NCI-H524 (cell line): ENCODE results near the gene THOP1.

ENCODE experiments used
- DNase-seq, 2 experiments: peaks; one replicate each; lab custom pipeline; 2025; lab: John Stamatoyannopoulos, UW

Gene THOP1

GRCh38 chr19:2762783-2763496, 22.4 kb upstream of the THOP1 start:
- DNase-seq, result no peak

GRCh38 chr19:2763687-2764086, 21.6 kb upstream of the THOP1 start:
- no peak for DNase-seq

- no peak for DNase-seq
Observed at GRCh38 chr19:2764945-2765344, 20.4 kb upstream of the THOP1 start.

- DNase-seq, result no peak
Observed at GRCh38 chr19:2765376-2765775, 19.9 kb upstream of the THOP1 start.

GRCh38 chr19:2766594-2767372, 18.5 kb upstream of the THOP1 start:
- DNase-seq, result no peak

- no peak for DNase-seq
Observed at GRCh38 chr19:2767688-2768087, 17.6 kb upstream of the THOP1 start.

- DNase-seq, result no peak
Observed at GRCh38 chr19:2768365-2769132, 16.8 kb upstream of the THOP1 start.

- DNase-seq, result no peak
Observed at GRCh38 chr19:2769218-2769617, 16.1 kb upstream of the THOP1 start.

GRCh38 chr19:2770055-2771013, 15.0 kb upstream of the THOP1 start:
- DNase-seq, result peak in 1 of 2 experiments; percentile 39

GRCh38 chr19:2771786-2772674, 13.3 kb upstream of the THOP1 start:
- DNase-seq, result no peak

- DNase-seq, result no peak
Observed at GRCh38 chr19:2774083-2774679, 11.1 kb upstream of the THOP1 start.

- no peak for DNase-seq
Observed at GRCh38 chr19:2774953-2775555, 10.2 kb upstream of the THOP1 start.

GRCh38 chr19:2775556-2776430, 9.5 kb upstream of the THOP1 start:
- DNase-seq, result no peak

- DNase-seq, result peak; percentile 69 to 83
Observed at GRCh38 chr19:2777952-2778683, 7.2 kb upstream of the THOP1 start.

- no peak for DNase-seq
Observed at GRCh38 chr19:2779121-2779740, 6.1 kb upstream of the THOP1 start.

- no peak for DNase-seq
Observed at GRCh38 chr19:2780284-2780683, 5.0 kb upstream of the THOP1 start.

- DNase-seq, result no peak
Observed at GRCh38 chr19:2782329-2782935, 2.9 kb upstream of the THOP1 start.
